GM20000 (cell line): ENCODE data around the gene PANK4.

ENCODE experiments used
- DNase-seq: peaks from one replicate; pipeline ENCODE4 v3.0.0; 2012; ENCODE audit warnings: low spot score
- CTCF ChIP-seq: IDR thresholded peaks from 2 replicates; pipeline ENCODE4 v1.5.1; 2012; ENCODE audit warnings: mild to moderate bottlenecking, control low read depth; ENCODE audit errors: extremely low read depth, missing control alignments

PANK4 gene

GRCh38 chr1:2567083-2567679 lies 40.8 kb upstream of the PANK4 start:
- no peak for TF ChIP-seq CTCF
- DNase-seq, result no peak

GRCh38 chr1:2566101-2567045 lies 40.0 kb upstream of the PANK4 start:
- DNase-seq, result no peak
- TF ChIP-seq CTCF, result no peak

GRCh38 chr1:2564815-2565374 lies 38.5 kb upstream of the PANK4 start:
- no peak for TF ChIP-seq CTCF
- DNase-seq, result no peak

GRCh38 chr1:2564006-2564814 lies 37.8 kb upstream of the PANK4 start:
- TF ChIP-seq CTCF, result no peak
- no peak for DNase-seq

- TF ChIP-seq CTCF, result no peak
- no peak for DNase-seq
These were observed 36.8 kb upstream of the PANK4 start for GRCh38 chr1:2563205-2563604.

GRCh38 chr1:2561898-2562895 lies 35.8 kb upstream of the PANK4 start:
- DNase-seq, result no peak
- TF ChIP-seq CTCF, result peak; percentile 50
